T-helper 22 cell (primary cell): ENCODE measurements around the gene LLGL2.

ENCODE experiments used
- DNase-seq: peaks from one replicate; pipeline ENCODE4 v3.0.0-alpha.2; 2020; ENCODE audit warnings: low read depth

LLGL2 gene

GRCh38 chr17:75492555-75493168 lies 32.8 kb upstream of the LLGL2 start:
- DNase-seq: no peak

GRCh38 chr17:75493476-75494129 lies 31.9 kb upstream of the LLGL2 start:
- no peak for DNase-seq

GRCh38 chr17:75494326-75494877 lies 31.1 kb upstream of the LLGL2 start:
- DNase-seq: no peak

GRCh38 chr17:75496005-75496404 lies 29.5 kb upstream of the LLGL2 start:
- DNase-seq: no peak

- no peak for DNase-seq
These were observed 27.3 kb upstream of the LLGL2 start for GRCh38 chr17:75498039-75498725.

GRCh38 chr17:75498726-75499213 lies 26.7 kb upstream of the LLGL2 start:
- no peak for DNase-seq

GRCh38 chr17:75499313-75500022 lies 26.0 kb upstream of the LLGL2 start:
- DNase-seq: no peak

- no peak for DNase-seq
These were observed 24.9 kb upstream of the LLGL2 start for GRCh38 chr17:75500419-75501216.

- no peak for DNase-seq
These were observed 24.0 kb upstream of the LLGL2 start for GRCh38 chr17:75501378-75502071.

GRCh38 chr17:75502072-75502720 lies 23.3 kb upstream of the LLGL2 start:
- no peak for DNase-seq

GRCh38 chr17:75502721-75503329 lies 22.7 kb upstream of the LLGL2 start:
- no peak for DNase-seq

- DNase-seq: no peak
These were observed 22.1 kb upstream of the LLGL2 start for GRCh38 chr17:75503337-75503950.

- DNase-seq: no peak
These were observed 21.5 kb upstream of the LLGL2 start for GRCh38 chr17:75503976-75504346.

GRCh38 chr17:75504347-75505151 lies 20.9 kb upstream of the LLGL2 start:
- no peak for DNase-seq

- no peak for DNase-seq
These were observed 20.4 kb upstream of the LLGL2 start for GRCh38 chr17:75505152-75505409.

- DNase-seq: no peak
These were observed 19.9 kb upstream of the LLGL2 start for GRCh38 chr17:75505640-75506039.

GRCh38 chr17:75506134-75506533 lies 19.4 kb upstream of the LLGL2 start:
- no peak for DNase-seq

GRCh38 chr17:75506888-75507287 lies 18.6 kb upstream of the LLGL2 start:
- DNase-seq: no peak
